SU-DHL-6 (cell line): ENCODE results near the gene FSTL4.

ENCODE experiments used
- H2AFZ ChIP-seq: fragments of 200-600 bp; sonication (generic); 2 replicates; pipeline ENCODE4 v1.6.1; 2014; ENCODE audit warnings: low read depth, mild to moderate bottlenecking, moderate library complexity, mixed read lengths, antibody characterized with exemption, low read length; ENCODE audit not compliant: severe bottlenecking
- H3F3A ChIP-seq: fragments of 200-600 bp; shearing (Covaris generic); 2 replicates; pipeline ENCODE4 v1.6.0; 2016; ENCODE audit warnings: antibody characterized with exemption, mild to moderate bottlenecking; ENCODE audit not compliant: insufficient read depth
- H3K27ac ChIP-seq: fragments of 200-600 bp; sonication (generic); 2 replicates; pipeline ENCODE4 v1.5.1; 2016; ENCODE audit warnings: low read depth, mild to moderate bottlenecking, low read length, moderate library complexity, mixed read lengths
- H3K27me3 ChIP-seq: fragments of 200-600 bp; sonication (generic), shearing (Covaris generic); 2 replicates; pipeline ENCODE4 v1.6.0; 2014; ENCODE audit warnings: mild to moderate bottlenecking, low read length
- H3K36me3 ChIP-seq: fragments of 200-600 bp; sonication (generic); 2 replicates; pipeline ENCODE4 v1.6.1; 2014; ENCODE audit warnings: mild to moderate bottlenecking, low read length, mixed read lengths
- H3K4me2 ChIP-seq: fragments of 300-600, 200-600 bp; shearing (Covaris generic), sonication (generic); 2 replicates; pipeline ENCODE4 v1.6.0; 2014; ENCODE audit warnings: low read length, low read depth, mild to moderate bottlenecking; ENCODE audit not compliant: poor library complexity, severe bottlenecking
- H3K4me3 ChIP-seq: fragments of 200-600 bp; sonication (generic); 2 replicates; pipeline ENCODE4 v1.5.1; 2014; ENCODE audit warnings: antibody characterized with exemption, low read length, mild to moderate bottlenecking, mixed read lengths; ENCODE audit not compliant: insufficient read depth, poor library complexity, severe bottlenecking
- H3K79me2 ChIP-seq: fragments of 200-600 bp; sonication (generic); 2 replicates; pipeline ENCODE4 v1.6.1; 2014; ENCODE audit warnings: mild to moderate bottlenecking, low read length, moderate library complexity; ENCODE audit not compliant: insufficient read depth
- H3K9ac ChIP-seq: fragments of 200-600 bp; sonication (generic); 2 replicates; pipeline ENCODE4 v1.7.0; 2014; ENCODE audit warnings: mild to moderate bottlenecking, low read length
- H3K9me2 ChIP-seq: fragments of 200-600 bp; sonication (generic); replicated peaks from 2 replicates; pipeline ENCODE4 v1.6.1; 2014; ENCODE audit warnings: low read length; ENCODE audit not compliant: insufficient read depth
- H3K9me3 ChIP-seq: fragments of 200-600 bp; sonication (generic); 2 replicates; pipeline ENCODE4 v1.6.1; 2014; ENCODE audit warnings: low read length, mixed read lengths; ENCODE audit not compliant: insufficient read depth
- H4K20me1 ChIP-seq: fragments of 200-600 bp; sonication (generic); 2 replicates; pipeline ENCODE4 v1.6.1; 2014; ENCODE audit warnings: low read depth, mild to moderate bottlenecking, antibody characterized with exemption, low read length, moderate library complexity, mixed read lengths
- CTCF ChIP-seq: fragments of 200-600 bp; sonication (generic); IDR thresholded peaks from one replicate; pipeline ENCODE4 v1.5.1; 2017; ENCODE audit warnings: antibody characterized with exemption, mild to moderate bottlenecking, low read length, moderate library complexity; ENCODE audit not compliant: insufficient read depth, poor library complexity, severe bottlenecking
- EZH2phosphoT487 ChIP-seq: fragments of 200-600 bp; sonication (generic), shearing (Covaris generic); conservative IDR thresholded peaks from 2 replicates; pipeline ENCODE4 v1.6.1; 2018; ENCODE audit warnings: mild to moderate bottlenecking, antibody characterized with exemption, low read length, moderate library complexity, mixed read lengths

Gene FSTL4

GRCh38 chr5:133356396-133356983 lies 255.9 kb downstream of the FSTL4 start:
- no peaks in the 10 kb centered on the region for H3K9me2 ChIP-seq
- H2AFZ ChIP-seq = no peak overlapping the region
- TF ChIP-seq CTCF (no peak), EZH2phosphoT487 (no peak)
- no peak overlapping the region for H3K27ac ChIP-seq
- H3K9me3 ChIP-seq = no peaks in the 10 kb centered on the region
- no peak overlapping the region for H3K4me3 ChIP-seq
- H3K36me3 ChIP-seq = no peaks in the 10 kb centered on the region
- H3F3A ChIP-seq = no peaks in the 10 kb centered on the region
- no peaks in the 10 kb centered on the region for H3K27me3 ChIP-seq
- no peak overlapping the region for H3K9ac ChIP-seq
- no peak overlapping the region for H3K4me2 ChIP-seq
- H4K20me1 ChIP-seq = no peaks in the 10 kb centered on the region
- H3K79me2 ChIP-seq = no peaks in the 10 kb centered on the region

DNA sequence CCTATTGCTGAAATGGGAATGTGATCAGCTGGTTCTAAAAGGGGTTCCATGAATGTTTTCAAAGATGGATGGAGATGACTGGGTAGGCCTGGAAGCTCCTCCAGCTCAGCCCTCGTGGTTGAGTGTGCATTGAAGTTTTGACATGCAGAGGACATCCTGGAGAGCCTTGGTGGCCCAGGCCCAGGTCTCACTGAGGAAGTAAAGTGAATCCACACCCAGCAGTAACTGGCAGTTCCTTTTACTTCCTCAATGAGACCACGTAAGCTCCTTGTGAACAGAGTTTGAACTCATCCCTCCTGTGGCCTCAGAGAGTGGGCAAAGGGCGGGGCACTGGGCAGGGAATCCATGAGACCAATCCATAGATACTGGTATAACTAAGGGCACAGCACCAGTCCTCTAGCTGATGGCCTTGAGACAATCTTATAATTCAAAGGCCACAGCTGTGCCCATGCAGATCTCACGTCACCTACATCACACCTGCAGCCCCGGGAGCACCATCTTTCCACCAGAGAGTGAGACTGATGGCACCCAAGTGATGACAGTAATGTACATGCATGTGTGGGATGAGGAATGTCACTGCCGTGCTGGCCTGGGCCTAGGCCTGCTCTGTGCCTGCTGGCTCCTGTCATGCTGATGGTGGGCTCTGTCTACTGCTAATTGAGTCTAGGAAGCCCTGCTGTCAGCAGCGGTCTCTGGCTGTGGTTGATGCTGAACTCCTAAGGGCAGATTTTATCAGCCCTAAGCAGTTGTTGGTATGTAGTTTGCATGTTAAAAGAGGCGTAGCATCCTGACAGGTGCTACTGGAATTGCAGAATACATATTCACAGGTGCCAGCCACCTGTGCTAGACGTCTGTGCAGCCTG lies 257.8 kb downstream of the FSTL4 start:
- H3K27me3 ChIP-seq = no peaks in the 10 kb centered on the region
- H2AFZ ChIP-seq = no peak overlapping the region
- H3K4me2 ChIP-seq = no peak overlapping the region
- no peak overlapping the region for H3K9ac ChIP-seq
- H3K4me3 ChIP-seq = no peak overlapping the region
- no peak overlapping the region for H3K27ac ChIP-seq
- H3K79me2 ChIP-seq = no peaks in the 10 kb centered on the region
- no peaks in the 10 kb centered on the region for H3K9me2 ChIP-seq
- H3K36me3 ChIP-seq = no peaks in the 10 kb centered on the region
- TF ChIP-seq EZH2phosphoT487 = no peak
- no peak for TF ChIP-seq CTCF
- H4K20me1 ChIP-seq = no peaks in the 10 kb centered on the region
- no peaks in the 10 kb centered on the region for H3F3A ChIP-seq
- H3K9me3 ChIP-seq = no peaks in the 10 kb centered on the region

DNA sequence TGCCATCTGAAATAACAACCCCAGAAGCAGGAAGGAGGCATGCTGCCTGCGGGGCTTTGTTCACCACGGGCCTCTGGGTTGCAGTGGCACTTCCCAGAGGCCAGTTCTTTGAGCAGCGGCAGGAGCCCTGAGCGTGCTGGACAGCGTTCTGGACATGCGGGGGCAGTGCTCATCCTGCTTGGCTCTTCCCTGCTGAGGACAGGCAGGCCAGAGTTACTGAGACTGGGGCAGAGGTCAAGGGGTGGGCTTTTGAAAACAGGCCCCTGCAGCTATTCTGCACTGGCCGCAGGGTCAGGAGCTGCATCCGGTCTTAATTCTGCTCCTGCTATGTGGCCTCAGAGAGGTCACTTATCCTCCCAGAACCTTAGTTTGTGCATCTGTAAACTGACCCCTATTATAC lies 258.6 kb downstream of the FSTL4 start:
- H3K4me3 ChIP-seq = no peak overlapping the region
- H3K9me3 ChIP-seq = no peaks in the 10 kb centered on the region
- H3K4me2 ChIP-seq = no peak overlapping the region
- no peaks in the 10 kb centered on the region for H3K9me2 ChIP-seq
- H3F3A ChIP-seq = no peaks in the 10 kb centered on the region
- no peaks in the 10 kb centered on the region for H3K27me3 ChIP-seq
- TF ChIP-seq EZH2phosphoT487 (no peak), CTCF (no peak)
- no peaks in the 10 kb centered on the region for H4K20me1 ChIP-seq
- no peak overlapping the region for H3K9ac ChIP-seq
- no peak overlapping the region for H3K27ac ChIP-seq
- H2AFZ ChIP-seq = no peak overlapping the region
- H3K79me2 ChIP-seq = no peaks in the 10 kb centered on the region
- H3K36me3 ChIP-seq = no peaks in the 10 kb centered on the region
